B cell (primary cell): Measurements from ENCODE around the gene ARHGAP15. TPM values are rescaled to one million over a fixed set of nuclear protein-coding genes. Genes with fewer than 3 reads are reported as not detected.

Experiments
- ATAC-seq: fragments of 200-7000 bp; cut with Tn5 transposase; one replicate; pipeline ENCODE4 v1.10.0; 2021; ENCODE audit warnings: low read depth, mild to moderate bottlenecking, moderate number of reproducible peaks, moderate library complexity
- CTCF ChIA-PET: fragments of 350-600 bp; sonication (Branson Sonifier 250); formaldehyde crosslinking; loops from one replicate; lab custom pipeline; 2021; ENCODE audit warnings: antibody characterized with exemption, inconsistent platforms; lab: Charles Lee
- POLR2A ChIA-PET: fragments of 350-600 bp; sonication (Branson Sonifier 250); formaldehyde crosslinking; loops from one replicate; lab custom pipeline; 2021; ENCODE audit warnings: antibody characterized with exemption; lab: Charles Lee
- DNase-seq: peaks from one replicate; pipeline ENCODE4 v3.0.0; 2013
- H2AFZ ChIP-seq: 2 replicates; pipeline ENCODE4 v1.6.1; 2012; ENCODE audit warnings: mild to moderate bottlenecking, low read depth, low read length; ENCODE audit not compliant: insufficient read depth, poor library complexity, severe bottlenecking
- H3K27ac ChIP-seq, 2 donors: 1 replicate in 1 of 2; 2 replicates in 1 of 2; pipeline ENCODE4 v1.5.1; 2012 to 2013; ENCODE audit warnings: low read length in 2 of 2, mild to moderate bottlenecking in 2 of 2, moderate library complexity in 1 of 2
- H3K27me3 ChIP-seq, 4 experiments: fragments of 200-600 bp in 1 of 4; sonication (generic) in 1 of 4; replicated peaks in 1 of 4; 1 replicate in 2 of 4; 2 replicates in 2 of 4; pipeline versions ENCODE4 v1.6.1 to v1.7.0; 2013 to 2016; ENCODE audit warnings: low read length in 3 of 4, mild to moderate bottlenecking in 2 of 4, mixed read lengths in 1 of 4, moderate library complexity in 1 of 4; ENCODE audit not compliant: insufficient read depth in 4 of 4, control insufficient read depth in 3 of 4; ENCODE audit errors: control extremely low read depth in 1 of 4
- H3K36me3 ChIP-seq, 2 experiments: replicated peaks in 1 of 2; 1 replicate in 1 of 2; 2 replicates in 1 of 2; pipeline versions ENCODE4 v1.6.1 to v1.7.1; 2013; ENCODE audit warnings: low read length in 1 of 2; ENCODE audit not compliant: insufficient read depth in 2 of 2, control insufficient read depth in 1 of 2; ENCODE audit errors: control extremely low read depth in 1 of 2, extremely low read depth in 1 of 2
- H3K4me1 ChIP-seq, 2 donors: fragments of 200-600 bp in 1 of 2; sonication (generic) in 1 of 2; 1 replicate in 1 of 2; 2 replicates in 1 of 2; pipeline versions ENCODE4 v1.5.1 to v1.6.1; 2013 to 2017; ENCODE audit warnings: low read length in 2 of 2; ENCODE audit not compliant: control insufficient read depth in 2 of 2, insufficient read depth in 2 of 2
- H3K4me2 ChIP-seq: replicated peaks from 2 replicates; pipeline ENCODE3; 2012; ENCODE audit warnings: mild to moderate bottlenecking, low read depth, low read length; ENCODE audit not compliant: poor library complexity, severe bottlenecking
- H3K4me3 ChIP-seq, 5 experiments: fragments of 200-600 bp in 1 of 5; sonication (generic) in 1 of 5; 1 replicate in 3 of 5; 2 replicates in 2 of 5; pipeline versions ENCODE4 v1.5.1 to v1.7.0; 2011 to 2016; ENCODE audit warnings: low read length in 4 of 5, mild to moderate bottlenecking in 4 of 5, low read depth in 2 of 5, control low read depth in 1 of 5, moderate library complexity in 1 of 5; ENCODE audit not compliant: insufficient read depth in 1 of 5; ENCODE audit errors: control extremely low read depth in 1 of 5, extremely low read depth in 1 of 5
- H3K79me2 ChIP-seq: fragments of 200-600 bp; sonication (generic); one replicate; pipeline ENCODE4 v1.6.0; 2016; ENCODE audit warnings: low read length; ENCODE audit not compliant: control insufficient read depth, insufficient read depth
- H3K9ac ChIP-seq: fragments of 200-600 bp; sonication (generic); 2 replicates; pipeline ENCODE4 v1.6.1; 2017; ENCODE audit warnings: mild to moderate bottlenecking, low read length, moderate library complexity
- H3K9me3 ChIP-seq, 3 donors: one replicate each; pipeline versions ENCODE4 v1.6.1 to v1.7.1; 2013; ENCODE audit warnings: low read length in 2 of 3; ENCODE audit not compliant: control insufficient read depth in 2 of 3, insufficient read depth in 1 of 3; ENCODE audit errors: control extremely low read depth in 1 of 3
- H4K20me1 ChIP-seq: 2 replicates; pipeline ENCODE4 v1.6.0; 2012; ENCODE audit warnings: mild to moderate bottlenecking, low read length; ENCODE audit not compliant: insufficient read depth, control insufficient read depth, poor library complexity, severe bottlenecking
- H3K27ac Mint-ChIP-seq: one replicate; pipeline ENCODE4 v1.8.0; 2021; ENCODE audit warnings: mixed read lengths
- H3K27me3 Mint-ChIP-seq: one replicate; pipeline ENCODE4 v1.8.0; 2021; ENCODE audit warnings: mixed read lengths
- H3K4me1 Mint-ChIP-seq: one replicate; pipeline ENCODE4 v1.8.0; 2021; ENCODE audit warnings: mixed read lengths
- H3K4me3 Mint-ChIP-seq: one replicate; pipeline ENCODE4 v1.8.0; 2021; ENCODE audit warnings: mixed read lengths
- H3K9me3 Mint-ChIP-seq: one replicate; pipeline ENCODE4 v1.8.0; 2022; ENCODE audit warnings: mixed read lengths; ENCODE audit not compliant: insufficient read depth
- CTCF ChIP-seq: fragments of 200-600 bp; IDR thresholded peaks from one replicate; pipeline ENCODE4 v1.8.0; 2022; ENCODE audit warnings: antibody characterized with exemption, mild to moderate bottlenecking
- EZH2 ChIP-seq: IDR thresholded peaks from 2 replicates; pipeline ENCODE4 v1.6.1; 2012; ENCODE audit warnings: borderline replicate concordance, low read depth, mild to moderate bottlenecking, moderate library complexity, low read length; ENCODE audit not compliant: insufficient read depth, poor library complexity, severe bottlenecking
- WGBS: methylation state at CpG from one replicate; pipeline ENCODE4 v1.1.5; 2013; ENCODE audit warnings: missing lambda C conversion rate; ENCODE audit not compliant: insufficient coverage; 5-methylcytosine and 5-hydroxymethylcytosine counted together
- intact Hi-C: fragments of 100-400 bp; cut with micrococcal nuclease; formaldehyde crosslinking; loops from one replicate; pipeline ENCODE4 v1.10.0; 2022
- polyA plus RNA-seq: library from polyadenylated mRNA; depleted of rRNA; stranded (reverse); fragments of >200 nt; gene quantifications from 2 replicates; pipeline ENCODE4 v1.2.3, GENCODE V29; 2012
- total RNA-seq, 2 donors: library from RNA; stranded (reverse); fragments of 120-200 nt in 1 of 2; gene quantifications; 1 replicate in 1 of 2; 2 replicates in 1 of 2; pipeline versions ENCODE4 v1.2.3 to v1.2.4, GENCODE V29; 2013 to 2022

ARHGAP15 gene
- total and polyA plus RNA-seq, 2 donors (not counting 1 experiment from before 2014, with no cell fraction given), result 58.6 to 187 TPM

- Mint-ChIP-seq H3K4me1 (peaks cover 18% of the 10 kb centered on the region), H3K27ac (peak overlapping the region; percentile 71), H3K27me3 (no peaks in the 10 kb centered on the region), H3K4me3 (no peak overlapping the region), H3K9me3 (no peaks in the 10 kb centered on the region)
- Histone ChIP-seq H3K27me3 (no peaks in the 10 kb centered on the region), H2AFZ (no peak overlapping the region), H3K4me2 (no peak overlapping the region), H3K9me3 (no peaks in the 10 kb centered on the region), H3K79me2 (peaks cover 33% of the 10 kb centered on the region), H4K20me1 (peaks cover 38% of the 10 kb centered on the region), H3K36me3 (peaks cover 15 to 20% of the 10 kb centered on the region in 2 experiments), H3K9ac (no peak overlapping the region), H3K27ac (peak overlapping the region in 1 of 2 donors; percentile 1), H3K4me3 (no peak overlapping the region), H3K4me1 (no peaks in the 10 kb centered on the region)
- POLR2A ChIA-PET, result no interaction called here
- ATAC-seq (peak; percentile 63), DNase-seq (peak; percentile 34)
- intact Hi-C loops, result no loop called here
- no peak for TF ChIP-seq EZH2
- TF ChIP-seq CTCF, result no peak
- WGBS, result 100% methylated on average over 2 of the region's 3 CpGs
- CTCF ChIA-PET, result interaction anchor here (1.3 kb wide), 1 partner anchor 12 kb away, joined by 5 read pairs; no protein-coding TSS in a partner anchor
These were observed 166.9 kb downstream of the ARHGAP15 start for GRCh38 chr2:143296089-143296488.

- POLR2A ChIA-PET, result no interaction called here
- CTCF ChIA-PET, result interaction anchor here (1.3 kb wide), 1 partner anchor 13 kb away, joined by 5 read pairs; no protein-coding TSS in a partner anchor
- Histone ChIP-seq H4K20me1 (peaks cover 38% of the 10 kb centered on the region), H3K4me3 (no peak overlapping the region), H3K36me3 (peaks cover 15 to 20% of the 10 kb centered on the region in 2 experiments), H3K27ac (no peak overlapping the region), H3K4me1 (no peaks in the 10 kb centered on the region), H3K4me2 (no peak overlapping the region), H2AFZ (no peak overlapping the region), H3K9me3 (no peaks in the 10 kb centered on the region), H3K9ac (no peak overlapping the region), H3K27me3 (no peaks in the 10 kb centered on the region), H3K79me2 (peaks cover 32% of the 10 kb centered on the region)
- intact Hi-C loops, result no loop called here
- TF ChIP-seq EZH2 (no peak), CTCF (no peak)
- no peaks in the 10 kb centered on the region for H3K27me3 Mint-ChIP-seq
- peaks cover 18% of the 10 kb centered on the region for H3K4me1 Mint-ChIP-seq
- H3K4me3 Mint-ChIP-seq, result no peak overlapping the region
- no peak overlapping the region for H3K27ac Mint-ChIP-seq
- ATAC-seq, result no peak
- DNase-seq, result no peak
- no peaks in the 10 kb centered on the region for H3K9me3 Mint-ChIP-seq
These were observed 168.0 kb downstream of the ARHGAP15 start for GRCh38 chr2:143297182-143297581.
